Astrocyte of the hippocampus (primary cell): ENCODE results near the gene OGFOD2.

Source experiments
- DNase-seq: peaks from one replicate; pipeline ENCODE4 v3.0.0; 2011; ENCODE audit warnings: low read depth, low spot score

The OGFOD2 gene

DNA sequence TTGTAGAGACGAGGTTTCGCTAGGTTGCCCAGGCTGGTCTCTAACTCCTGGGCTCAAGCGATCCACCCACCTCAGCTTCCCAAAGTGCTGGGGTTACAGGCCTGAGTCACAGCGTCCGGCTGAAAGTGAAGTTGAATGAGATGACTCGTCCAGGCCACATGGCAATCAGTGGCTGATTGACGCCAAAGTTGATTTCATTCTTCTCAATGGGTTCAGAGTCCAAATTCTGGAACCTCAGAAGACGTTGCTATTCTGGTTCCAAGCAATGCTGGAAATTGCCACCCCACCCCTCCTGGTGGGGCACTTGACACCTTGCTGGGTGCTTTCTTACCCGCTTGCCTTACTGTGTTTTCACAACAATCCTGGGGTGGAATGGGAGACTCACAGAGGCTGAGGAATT is 23.6 kb upstream of the OGFOD2 start:
- DNase-seq = peak; percentile 56

DNA sequence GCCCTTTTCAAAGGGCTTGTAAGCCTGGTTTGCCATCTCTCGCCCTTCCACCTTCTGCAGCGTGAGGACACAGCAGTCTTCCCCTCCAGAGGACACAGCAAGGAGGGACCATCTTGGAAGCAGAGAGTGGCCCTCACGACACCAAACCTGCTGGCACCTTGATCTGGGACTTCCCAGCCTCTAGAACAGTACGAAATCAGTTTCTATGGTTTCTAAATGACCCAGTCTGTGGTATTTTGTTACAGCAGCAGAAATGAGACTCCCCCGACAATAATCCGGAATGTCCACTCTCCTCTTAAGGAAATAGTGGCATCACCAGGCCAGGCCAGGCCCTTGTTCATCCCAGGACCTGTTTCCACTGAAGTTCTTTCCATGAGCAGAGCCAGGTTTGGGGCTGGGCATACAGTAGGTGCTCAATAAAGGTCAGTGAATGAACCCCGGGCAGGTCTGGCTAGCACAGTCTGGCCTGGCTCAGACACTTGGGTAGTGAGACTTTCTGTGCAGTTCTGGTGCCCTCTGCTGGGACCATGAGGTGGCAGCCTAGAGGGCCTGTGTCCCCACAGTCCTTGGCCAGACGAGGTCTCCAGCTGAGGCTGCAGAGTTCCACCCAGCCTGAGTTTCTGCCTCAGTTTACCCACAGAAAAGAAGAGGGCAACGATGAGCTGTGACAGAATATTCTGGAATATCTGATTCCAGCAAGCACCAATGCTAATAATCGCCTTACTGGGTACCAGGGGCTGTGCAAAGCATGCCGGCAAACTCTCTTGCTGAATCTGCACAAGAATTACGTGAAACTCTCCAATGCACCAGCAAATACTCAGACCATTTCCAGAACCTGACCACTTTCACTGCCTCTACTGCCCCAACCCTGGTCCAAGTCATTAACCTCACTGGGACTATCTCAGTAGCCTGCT is 22.8 kb upstream of the OGFOD2 start:
- peak; percentile 87 for DNase-seq

DNA sequence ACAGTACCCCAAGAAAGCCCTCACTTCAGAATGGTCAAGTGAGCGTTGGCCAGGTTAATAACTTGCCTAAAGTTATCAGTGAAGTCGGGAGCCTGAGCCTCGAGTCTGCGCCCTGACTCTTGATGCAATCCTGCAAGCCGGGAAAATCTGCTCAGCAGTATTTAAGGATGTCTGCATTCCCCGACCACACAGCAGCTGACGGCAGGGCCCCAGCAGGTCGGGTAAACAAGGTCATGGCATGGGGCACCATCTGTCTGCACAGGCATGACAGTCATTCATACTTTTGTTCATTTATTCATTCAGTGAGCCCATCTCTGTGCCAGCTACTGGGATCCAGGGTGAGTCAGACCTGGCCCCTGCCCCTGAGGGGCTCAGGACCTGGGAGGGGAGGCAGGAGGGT is 19.9 kb upstream of the OGFOD2 start:
- DNase-seq = no peak

DNA sequence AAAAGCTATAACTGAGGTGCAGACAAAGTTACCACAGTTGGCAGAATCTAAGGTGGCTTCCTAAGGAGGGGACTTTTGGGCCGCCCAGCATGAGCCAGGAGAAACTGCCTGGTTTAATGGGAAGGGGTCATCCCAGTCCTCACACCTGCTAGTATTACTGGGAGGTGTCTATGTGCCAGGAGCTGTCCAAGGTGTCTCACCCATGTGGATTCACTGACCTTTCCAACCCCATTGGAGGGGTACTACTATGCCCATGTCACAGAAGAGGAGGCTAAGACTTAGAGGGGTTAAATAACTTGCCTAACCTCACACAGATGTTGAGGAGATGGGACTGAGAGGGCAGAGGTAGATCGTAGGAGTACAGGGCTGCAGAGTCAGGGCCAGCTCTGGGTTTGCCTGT is 19.0 kb upstream of the OGFOD2 start:
- DNase-seq = no peak

DNA sequence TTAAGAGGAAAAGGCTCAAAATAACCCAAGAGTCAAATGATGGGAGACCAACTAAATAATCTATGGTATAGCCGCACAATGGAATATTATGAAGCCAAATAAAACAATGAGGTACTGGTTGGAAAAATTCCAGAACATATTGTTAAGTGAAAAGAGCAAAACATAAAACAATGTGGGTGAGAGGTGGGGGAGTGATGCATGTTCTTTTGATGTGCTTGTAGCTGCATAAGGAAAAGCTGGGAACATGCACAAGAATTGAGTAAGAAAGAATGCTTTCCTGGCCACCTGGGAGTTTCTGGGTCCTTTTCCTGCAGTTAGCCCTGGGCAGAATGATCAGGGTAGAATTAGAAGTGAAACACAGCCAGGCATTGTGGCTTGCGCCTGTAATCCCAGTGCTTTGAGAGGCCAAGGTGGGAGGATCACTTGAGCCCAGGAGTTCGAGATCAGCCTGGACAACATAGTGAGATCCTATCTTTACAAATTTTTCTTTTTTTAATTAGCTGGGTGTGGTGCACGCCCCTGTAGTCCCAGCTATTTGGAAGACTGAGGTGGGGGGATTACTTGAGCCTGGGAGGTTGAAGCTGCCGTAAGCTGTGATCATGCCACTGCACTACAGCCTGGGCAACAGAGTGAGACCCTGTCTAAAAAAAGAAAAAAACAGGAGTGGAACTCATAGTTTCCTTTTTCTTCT is 16.7 kb upstream of the OGFOD2 start:
- DNase-seq = no peak

DNA sequence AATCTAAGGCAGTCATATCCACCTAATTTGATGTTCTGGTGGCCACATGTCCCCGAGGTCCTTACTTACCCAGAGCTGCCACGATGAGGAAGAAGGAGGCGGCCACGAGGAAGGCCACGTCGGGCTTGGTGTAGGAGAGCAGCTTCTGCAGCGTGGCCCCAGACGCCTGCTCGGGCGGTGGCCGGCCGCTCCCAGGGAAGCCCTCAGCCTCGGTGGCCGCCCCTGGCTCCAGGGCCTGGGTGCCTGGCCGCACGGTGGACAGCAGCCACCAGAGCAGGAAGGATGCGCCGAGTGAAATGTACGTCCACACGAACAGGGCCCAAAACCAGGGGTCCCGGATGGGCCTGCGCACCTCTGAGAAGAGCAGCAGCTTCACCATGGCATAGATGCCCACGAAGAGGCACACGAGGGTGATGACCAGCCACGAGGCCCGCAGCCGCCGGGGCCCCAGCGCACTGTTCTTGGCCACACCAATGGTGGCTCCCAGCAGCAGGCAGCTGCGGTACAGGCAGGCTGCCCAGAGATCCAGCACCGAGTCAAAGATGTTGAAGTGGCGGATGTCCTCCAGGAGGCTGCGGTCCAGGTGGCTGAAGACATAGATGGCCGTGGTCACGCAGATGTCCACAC is 15.4 kb upstream of the OGFOD2 start:
- no peak for DNase-seq

DNA sequence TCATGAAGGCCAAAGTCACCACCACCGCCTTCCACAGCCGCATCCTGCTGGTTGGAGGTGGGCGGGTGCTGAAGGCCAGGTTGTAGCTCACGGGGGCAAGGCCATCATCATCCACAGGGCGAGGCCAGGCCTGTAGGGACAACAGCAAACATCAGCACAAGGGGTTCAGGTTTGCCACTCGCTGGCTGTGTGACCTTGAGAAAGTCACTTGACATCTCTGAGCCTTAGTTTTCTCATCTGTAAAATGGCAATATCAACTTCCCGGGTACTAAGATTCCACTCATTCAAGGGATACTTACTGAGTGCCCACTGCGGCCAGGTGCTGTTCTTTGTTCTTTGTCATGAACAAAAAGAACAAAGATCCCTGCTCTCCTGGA is 14.9 kb upstream of the OGFOD2 start:
- no peak for DNase-seq

DNA sequence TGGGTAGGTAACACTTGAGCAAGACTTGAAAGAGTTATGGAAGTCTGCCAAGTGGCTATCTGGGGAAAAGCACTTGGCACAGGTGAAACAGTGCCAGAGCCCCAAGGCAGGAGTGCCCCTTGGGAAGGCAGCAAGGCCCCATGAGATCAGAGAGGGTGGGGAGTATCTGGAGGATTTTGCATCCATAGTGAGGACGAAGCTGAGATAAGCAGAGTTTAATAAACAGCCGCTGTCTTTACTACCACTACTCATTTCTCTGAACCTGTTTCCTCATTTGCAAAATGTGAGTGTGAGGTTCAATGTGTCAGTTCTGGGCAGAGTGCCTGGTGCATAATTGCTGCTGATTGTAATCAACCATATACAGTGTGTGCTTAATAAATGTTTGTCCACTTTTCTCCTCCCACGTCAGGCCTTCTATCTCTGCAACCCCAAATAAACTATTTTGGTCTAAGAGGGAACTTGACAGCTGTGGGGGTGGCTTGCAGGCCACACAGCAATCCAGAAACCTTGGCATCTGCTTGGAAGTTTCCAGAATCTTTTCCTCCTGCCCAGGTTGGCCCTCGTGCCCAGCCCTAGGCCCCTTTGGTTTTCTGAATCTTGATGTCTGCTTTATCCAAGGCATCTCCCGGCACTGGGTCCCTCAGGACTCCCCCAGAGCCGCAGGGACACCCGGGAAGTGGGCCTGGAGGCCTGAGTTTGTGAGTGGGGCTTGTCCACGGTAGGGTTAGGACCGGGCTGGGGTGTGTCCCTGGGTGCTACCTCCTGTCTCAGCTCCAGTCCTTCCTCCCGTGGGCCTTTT is 13.3 kb upstream of the OGFOD2 start:
- no peak for DNase-seq

DNA sequence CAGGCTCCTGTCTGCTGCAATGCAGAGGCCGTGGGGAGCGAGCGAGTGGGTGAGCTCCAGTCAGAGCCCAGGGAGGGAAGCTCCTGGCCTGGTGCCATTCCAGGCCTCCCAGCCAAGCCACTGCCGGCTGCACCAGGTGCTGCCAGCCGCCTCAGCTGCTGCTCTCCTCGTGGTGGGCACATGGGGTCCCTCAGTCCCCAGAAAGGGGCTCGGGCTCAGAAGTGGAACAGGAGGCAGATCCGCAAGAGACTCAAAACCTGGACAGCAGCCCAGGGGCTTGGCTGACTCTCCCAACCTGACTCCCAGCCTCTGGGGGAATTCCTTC is 11.1 kb upstream of the OGFOD2 start:
- DNase-seq = peak; percentile 70

DNA sequence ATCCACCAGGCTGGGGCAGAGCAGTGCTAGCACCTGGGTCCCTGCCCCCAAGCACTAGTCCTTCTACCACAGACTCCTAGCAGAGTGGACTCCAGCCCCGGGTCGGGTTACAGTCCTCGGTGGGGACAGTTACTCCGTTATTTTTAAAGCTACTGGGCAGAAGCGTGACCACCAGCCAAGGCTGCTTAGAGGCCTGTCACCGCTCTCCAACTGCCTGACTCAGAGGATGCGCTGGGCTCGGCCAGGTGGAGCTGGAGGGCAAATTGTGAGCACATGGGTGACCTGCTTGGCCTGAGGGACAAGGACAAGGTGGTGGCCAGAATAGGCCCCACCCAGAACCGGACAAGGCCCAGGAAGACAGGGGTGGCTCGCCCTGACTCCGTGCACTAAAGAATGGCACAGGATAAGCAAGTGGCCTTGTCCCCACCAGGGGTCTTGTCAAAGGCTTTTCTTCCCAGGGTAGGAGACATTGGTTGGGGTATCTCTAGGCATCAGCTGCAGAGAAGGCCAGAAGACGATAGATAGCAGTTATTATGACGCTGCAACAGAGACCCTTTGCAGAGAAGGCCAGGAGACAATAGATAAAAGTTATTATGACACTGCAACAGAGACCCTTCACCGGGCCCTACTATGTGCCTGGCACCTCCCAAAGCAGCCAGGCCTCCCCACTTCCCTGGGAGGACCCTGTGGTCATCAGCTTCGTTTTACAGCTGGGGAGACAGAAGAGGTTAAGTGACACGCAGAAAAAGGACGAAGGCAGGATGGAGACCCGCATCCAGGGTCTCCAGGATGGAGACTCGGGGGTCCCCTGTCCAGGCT is 10.4 kb upstream of the OGFOD2 start:
- DNase-seq = no peak

DNA sequence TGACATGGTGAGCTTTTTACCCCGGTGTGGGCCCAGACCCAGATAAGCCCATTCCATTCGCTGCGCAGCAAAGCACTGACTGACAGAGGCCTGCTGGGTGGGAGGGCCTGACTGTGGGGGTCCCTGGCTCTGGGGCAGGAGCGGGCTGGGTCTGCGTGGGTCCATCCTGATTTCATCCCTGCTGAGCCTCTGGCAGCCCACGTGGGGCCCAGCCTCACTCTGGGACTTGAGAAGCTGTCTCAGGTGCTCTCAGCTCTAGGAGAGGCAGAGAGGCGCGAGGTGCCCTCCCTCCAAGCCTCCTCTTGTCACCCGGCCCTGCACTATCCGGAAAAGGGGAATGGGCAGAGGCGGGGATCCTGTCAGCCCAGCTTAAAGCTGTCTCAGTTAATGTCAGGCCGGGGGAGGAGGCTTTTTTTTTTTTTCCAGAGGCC is 9.7 kb upstream of the OGFOD2 start:
- no peak for DNase-seq

DNA sequence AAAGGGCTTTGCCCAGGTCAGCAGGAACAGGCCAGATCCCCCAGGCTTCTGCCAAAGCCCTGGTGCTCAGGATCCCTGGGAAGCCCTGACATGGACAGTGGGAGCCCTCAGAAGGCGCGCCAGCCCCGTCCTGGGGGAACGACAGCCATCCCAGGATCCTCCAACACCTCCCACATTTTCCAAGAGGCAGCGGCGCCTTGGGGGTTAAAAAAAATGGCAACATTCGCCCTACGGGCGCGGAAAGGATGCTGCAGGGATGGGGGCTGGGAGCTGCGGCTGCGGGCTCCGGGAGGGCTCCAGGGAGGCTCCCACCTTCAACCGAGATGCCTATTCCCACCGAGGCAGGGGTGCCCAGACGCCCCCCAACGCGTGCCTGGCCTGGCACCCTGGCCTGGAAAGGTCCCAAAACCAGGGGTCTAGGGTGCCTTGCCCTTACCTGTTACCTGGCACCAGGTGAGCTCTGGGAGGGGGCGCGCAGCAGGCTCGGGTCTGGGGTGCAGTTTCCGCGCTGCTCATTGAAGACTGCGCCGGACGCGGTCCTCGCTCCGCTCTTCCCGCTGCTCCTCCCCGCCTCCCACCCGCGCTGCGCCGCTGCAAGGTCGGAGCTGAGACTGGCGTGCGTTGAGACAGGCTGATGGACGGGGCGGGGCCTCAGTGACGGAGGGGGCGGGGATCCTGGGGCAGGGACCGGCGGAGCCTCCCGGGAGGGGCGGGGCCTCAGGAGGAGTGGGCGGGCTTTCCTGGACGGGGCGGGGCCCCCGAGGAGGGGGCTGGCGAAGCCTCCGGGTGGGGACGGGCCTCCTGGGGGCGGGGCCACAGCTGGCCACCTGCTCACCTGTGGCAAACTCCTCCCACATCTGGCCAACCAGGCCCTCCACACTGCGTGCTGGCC is 8.9 kb upstream of the OGFOD2 start, which contains the start of gene ABCB9:
TSS of gene ABCB9 (minus strand) at position 613 of the 892 bp plus-strand sequence. CDS start 6,228 bp downstream, outside the sequence.
- peak; percentile 95 for DNase-seq

DNA sequence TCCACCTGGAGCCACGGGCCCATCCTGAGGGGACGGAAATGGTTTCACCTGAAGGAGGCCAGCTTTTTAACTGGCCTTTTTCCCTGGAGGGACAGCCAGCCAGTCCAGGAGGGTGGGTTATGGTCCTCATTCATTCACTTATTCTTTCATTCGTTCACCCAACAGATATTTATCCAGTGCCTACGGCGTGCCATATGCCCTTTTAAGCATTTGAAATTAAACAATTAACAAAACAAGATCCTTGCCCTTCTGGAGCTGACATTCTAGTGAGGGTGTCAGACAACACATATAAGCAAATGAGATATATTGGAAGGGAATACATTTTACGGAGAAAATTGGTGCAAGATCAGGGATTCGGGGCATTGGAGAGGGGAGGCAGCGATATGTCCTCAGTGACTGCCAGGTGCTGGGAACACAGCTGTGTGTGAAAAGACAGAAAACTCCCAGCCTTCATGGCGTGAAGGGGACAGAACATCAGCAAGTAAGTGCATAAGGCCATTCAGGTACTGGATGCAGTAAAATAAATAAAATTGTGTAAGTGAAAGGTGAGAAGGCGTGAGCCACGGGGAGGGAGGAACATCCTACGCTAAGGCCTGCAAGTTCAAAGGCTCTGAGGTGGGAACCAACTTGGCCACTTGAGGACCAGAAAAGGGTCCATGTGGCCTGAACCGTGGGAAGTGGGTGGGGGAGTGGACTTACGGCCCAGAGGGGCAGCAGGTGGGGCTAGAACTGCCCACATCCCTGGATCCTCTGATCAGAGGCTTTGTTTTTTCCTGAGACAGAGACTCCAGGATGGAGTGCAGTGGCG is 8.1 kb upstream of the OGFOD2 start:
- DNase-seq = no peak

DNA sequence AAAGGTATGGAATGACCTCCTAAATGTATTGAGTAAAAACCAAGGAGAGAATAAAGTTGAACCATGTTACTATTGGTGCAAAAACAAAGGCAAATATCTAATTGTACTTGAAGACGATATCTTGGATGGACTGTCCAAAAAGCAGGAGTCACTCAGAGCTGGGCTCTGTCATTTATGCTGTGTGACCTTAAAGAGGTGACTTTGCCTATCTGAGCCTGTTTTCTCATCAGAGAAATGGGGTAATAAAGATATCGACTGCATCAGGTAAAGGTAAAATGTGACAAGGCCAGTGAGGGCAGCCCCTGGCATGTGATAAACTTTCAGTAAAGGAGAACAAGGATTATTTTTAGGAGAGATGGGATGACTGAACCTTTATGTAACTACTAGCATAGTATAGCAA is 6.9 kb upstream of the OGFOD2 start:
- DNase-seq = no peak

DNA sequence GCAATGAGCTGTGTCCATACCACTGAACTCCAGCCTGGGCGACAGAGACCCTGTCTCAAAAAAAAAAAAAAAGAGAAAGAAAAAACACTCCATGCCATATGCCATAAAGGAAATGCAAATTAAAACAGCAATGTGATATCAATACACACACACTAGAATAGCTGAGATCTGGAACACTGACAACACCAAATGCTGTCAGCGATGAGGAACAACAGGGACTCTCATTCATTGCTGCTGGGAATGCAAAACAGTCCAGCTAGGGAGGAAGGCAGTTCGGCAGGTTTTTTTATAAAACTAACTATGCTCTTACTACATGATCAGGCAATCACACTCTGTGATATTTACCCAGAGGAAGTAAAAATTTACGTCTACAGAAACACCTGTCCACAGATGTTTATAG is 5.4 kb upstream of the OGFOD2 start:
- DNase-seq = no peak

DNA sequence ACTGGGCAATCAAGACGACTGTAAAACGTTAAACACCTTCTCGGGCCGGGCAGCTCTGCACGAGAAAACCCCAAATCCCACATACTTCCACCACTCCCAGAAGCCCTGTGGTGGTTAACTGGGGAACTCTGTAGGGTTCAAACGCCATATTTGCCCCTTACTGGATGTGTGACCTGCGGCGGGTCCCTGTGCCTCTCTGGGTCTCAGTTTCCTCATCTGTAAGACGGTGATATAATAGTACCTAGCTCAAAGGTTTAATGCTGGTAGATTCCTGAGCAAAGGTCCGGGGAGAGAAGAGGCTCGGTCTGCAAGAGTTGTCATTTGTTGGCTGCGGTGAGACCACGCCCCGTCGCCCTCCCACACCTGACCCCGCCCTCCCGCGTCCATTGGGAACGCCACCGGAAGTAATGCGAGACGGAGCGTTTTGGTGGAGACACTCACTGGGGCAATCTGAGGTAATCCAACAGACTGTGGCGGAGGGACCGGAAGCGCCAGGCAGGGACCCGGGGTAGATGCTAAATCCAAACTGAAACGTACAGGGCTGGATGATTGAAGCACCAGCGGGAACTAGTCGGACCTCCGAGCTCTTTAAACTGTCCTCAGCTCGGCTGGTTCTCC is 661 bp upstream of the OGFOD2 start:
- DNase-seq = peak; percentile 99

DNA sequence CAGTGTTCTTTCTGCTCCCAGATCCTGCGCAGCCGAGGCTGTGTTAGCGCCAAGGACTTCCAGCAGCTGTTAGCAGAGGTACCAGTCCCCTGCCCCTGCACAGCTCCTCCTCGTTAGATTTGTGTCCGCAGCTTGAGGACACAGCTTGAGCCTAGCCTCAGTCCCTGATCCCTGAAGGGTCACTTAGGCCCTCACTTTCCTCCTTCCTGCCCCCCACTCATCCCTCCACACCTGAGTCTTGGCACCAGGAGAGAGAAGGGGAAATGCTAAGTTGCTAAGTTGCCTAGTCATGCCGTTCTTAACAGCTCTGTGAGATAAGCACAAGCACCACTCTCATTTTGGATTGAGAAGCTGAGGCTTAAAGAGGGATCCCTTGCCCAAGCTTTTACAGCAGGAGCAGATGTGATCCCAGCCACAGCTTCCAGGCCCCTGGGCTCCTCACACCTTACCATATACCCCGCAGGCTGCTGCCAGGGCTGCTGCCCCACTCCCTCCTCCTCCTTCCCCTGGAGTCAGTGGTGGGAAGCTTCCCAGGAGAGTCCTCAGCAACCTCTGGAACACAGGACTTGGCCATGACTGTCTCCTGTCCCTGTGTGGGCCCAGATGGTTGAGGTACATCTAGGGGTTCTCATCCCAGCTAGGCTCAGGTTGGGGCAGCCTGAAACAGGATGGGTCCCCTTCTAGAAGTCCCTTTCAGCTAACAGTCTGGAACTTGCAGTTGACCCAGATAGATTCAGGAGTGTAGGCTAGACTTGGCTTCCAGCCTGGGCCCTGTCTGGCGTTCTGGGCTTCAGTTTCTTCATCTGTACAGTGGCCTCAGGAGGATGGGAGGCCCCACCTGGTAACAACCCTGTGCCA is 975 bp downstream of the OGFOD2 start:
- DNase-seq = no peak

DNA sequence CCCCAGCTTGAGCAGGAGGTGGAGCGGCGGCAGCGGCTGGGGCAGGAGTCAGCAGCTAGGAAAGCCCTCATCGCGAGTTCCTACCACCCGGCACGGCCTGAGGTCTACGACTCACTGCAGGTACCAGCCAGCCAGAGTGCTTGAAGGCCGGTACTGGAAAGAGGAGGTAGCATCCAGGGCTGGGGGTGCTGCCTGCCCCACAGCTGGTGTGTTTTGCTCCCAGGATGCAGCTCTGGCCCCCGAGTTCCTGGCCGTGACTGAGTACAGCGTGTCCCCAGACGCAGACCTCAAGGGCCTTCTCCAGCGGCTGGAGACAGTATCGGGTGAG is 1.6 kb downstream of the OGFOD2 start:
- no peak for DNase-seq
